Transverse colon (tissue), 3 donors: ENCODE results near the gene SERHL2.
"Not testable (repeated sequence)": the region's sequence is repeated elsewhere in the genome, so short reads cannot be mapped to it uniquely, and the experiment has no call there.

ENCODE experiments used
- CTCF ChIP-seq, 5 experiments: fragments of 200-600 bp in 3 of 5; fragments of 450-650 bp in 2 of 5; sonication (generic) in 3 of 5; IDR thresholded peaks; 1 replicate in 2 of 5; 2 replicates in 3 of 5; pipeline ENCODE4 v1.5.1; 2016 to 2017; ENCODE audit warnings: antibody characterized with exemption in 5 of 5, inconsistent platforms in 3 of 5, mild to moderate bottlenecking in 2 of 5, moderate library complexity in 1 of 5
- POLR2A ChIP-seq: fragments of 450-650 bp; IDR thresholded peaks from one replicate; pipeline ENCODE4 v1.6.1; 2016; ENCODE audit warnings: antibody characterized with exemption, mild to moderate bottlenecking, moderate library complexity

DNA sequence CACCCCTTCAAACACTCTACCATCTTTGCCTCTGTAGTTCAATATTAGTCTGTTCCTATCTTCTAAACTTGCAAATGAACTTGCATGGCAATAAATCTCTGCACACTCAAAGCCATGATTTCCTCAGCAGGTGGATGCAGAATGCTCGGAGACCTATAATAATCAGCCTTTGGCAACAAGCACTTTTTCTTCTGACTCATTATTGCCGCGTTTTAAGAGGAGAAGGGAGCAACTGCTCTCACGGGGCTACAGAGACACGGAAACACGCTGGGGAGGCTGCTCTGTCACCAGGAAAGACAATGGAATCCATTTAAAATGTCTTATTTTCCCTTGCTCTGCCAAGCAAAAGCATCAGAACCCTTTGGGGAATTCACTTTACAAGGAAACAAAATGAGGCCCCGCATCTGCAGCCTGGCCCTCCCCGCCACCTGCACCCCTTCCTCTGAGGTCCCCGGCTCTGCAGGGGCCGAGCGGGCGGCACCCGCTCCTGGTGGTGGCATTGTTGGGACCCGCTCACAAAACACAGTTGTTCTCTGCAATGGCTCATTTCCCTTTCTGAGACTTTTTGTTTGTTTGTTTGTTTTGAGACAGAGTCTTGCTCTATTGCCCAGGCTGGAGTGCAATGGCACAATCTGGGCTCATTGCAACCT is 18.5 kb upstream of the SERHL2 start:
- TF ChIP-seq CTCF (IDR thresholded peaks at IDR 0.05); POLR2A: not testable (repeated sequence)
